Measurements from ENCODE around the gene PTPRC. TPM values are rescaled to one million over a fixed set of nuclear protein-coding genes. Genes with fewer than 3 reads are reported as not detected.
"Not testable (repeated sequence)": the region's sequence is repeated elsewhere in the genome, so short reads cannot be mapped to it uniquely, and the experiment has no call there.

The PTPRC gene
- total and polyA plus RNA-seq, 4 experiments from 2014 or later = 915 to 1,019 (median 980) TPM

DNA sequence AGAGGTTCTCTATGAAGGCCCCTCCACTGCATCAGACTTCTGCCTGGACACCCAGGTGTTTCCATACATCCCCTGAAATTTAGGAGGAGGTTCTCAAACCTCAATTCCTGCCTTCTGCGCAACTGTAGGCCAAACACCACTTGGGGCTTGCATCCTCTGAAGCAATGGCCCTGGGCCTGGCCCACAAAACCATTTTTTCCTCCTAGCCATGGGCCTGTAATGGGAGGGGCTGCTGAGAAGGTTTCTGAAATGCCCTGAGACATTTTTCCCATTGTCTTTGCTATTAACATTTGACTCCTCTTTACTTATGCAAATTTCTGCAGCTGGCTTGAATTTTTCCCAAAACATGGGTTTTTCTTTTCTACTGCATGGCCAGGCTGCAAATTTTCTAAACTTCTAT is 37.9 kb upstream of the PTPRC start:
- Histone ChIP-seq H3K4me3 (ENCODE audit: low read length in 2 of 2) (no peak overlapping the region), H3K9me3 (ENCODE audit: control insufficient read depth in 1 of 2, low read length in 2 of 2) (peaks cover 0 to 3% of the 10 kb centered on the region in 2 donors), H3K36me3 (ENCODE audit: insufficient read depth, low read length) (no peaks in the 10 kb centered on the region), H3K4me1 (ENCODE audit: insufficient read depth, low read length) (peaks cover 61% of the 10 kb centered on the region), H3K27ac (ENCODE audit: low read depth, low read length) (no peak overlapping the region), H3K27me3 (ENCODE audit: insufficient read depth, low read length) (no peaks in the 10 kb centered on the region)
- no peak for DNase-seq
- Mint-ChIP-seq H3K4me3 (peak overlapping the region in 1 of 8 donors; percentile 21), H3K9me3 (peaks cover 0 to 11% (median 2%) of the 10 kb centered on the region in 8 donors), H3K27ac (peak overlapping the region in 1 of 7 donors; percentile 48), H3K36me3 (peaks cover 5 to 10% of the 10 kb centered on the region in 2 donors), H3K4me1 (peaks cover 51 to 84% (median 67%) of the 10 kb centered on the region in 4 donors), H3K27me3 (no peaks in the 10 kb centered on the region)
- ChIA-PET CTCF (ENCODE audit: partially characterized antibody) (interaction anchor here (2.4 kb wide), 1 partner anchor 10 kb away, joined by 6 read pairs; no protein-coding TSS in a partner anchor), POLR2A (ENCODE audit: partially characterized antibody) (interaction anchor here (3.2 kb wide), 1 partner anchor 19 kb away, joined by 29 read pairs; no protein-coding TSS in a partner anchor)
- intact Hi-C loops (cut with micrococcal nuclease) = no loop called here

DNA sequence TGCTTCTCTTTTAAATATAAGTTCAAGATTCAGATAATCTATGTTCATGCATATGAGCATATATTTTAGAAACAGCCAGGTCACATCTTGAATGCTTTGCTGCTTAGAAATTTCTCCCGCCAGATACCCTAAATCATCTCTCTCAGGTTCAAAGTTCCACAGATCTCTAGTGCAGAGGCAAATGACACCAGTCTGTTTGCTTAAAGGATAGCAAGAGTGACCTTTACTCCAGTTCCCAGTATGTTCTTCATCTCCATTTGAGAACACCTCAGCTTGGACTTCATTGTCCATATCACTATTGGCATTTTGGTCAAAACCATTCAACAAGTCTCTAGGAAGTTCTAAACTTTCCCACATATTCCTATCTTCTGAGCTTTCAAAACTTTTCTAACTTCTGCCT is 37.5 kb upstream of the PTPRC start:
- DNase-seq; H3K9me3 ChIP-seq (ENCODE audit: control insufficient read depth in 1 of 2, low read length in 2 of 2); intact Hi-C loops (cut with micrococcal nuclease); H3K27ac ChIP-seq (ENCODE audit: low read depth, low read length); H3K36me3 ChIP-seq (ENCODE audit: insufficient read depth, low read length); H3K27me3 ChIP-seq (ENCODE audit: insufficient read depth, low read length); H3K27me3 Mint-ChIP-seq; POLR2A ChIA-PET (ENCODE audit: partially characterized antibody); H3K4me3 ChIP-seq (ENCODE audit: low read length in 2 of 2): not testable (repeated sequence)
- Mint-ChIP-seq H3K9me3 (peaks cover 0 to 11% (median 2%) of the 10 kb centered on the region in 8 donors), H3K36me3 (peaks cover 5 to 10% of the 10 kb centered on the region in 2 donors), H3K4me3 (peak overlapping the region in 2 of 8 donors; percentile 49 to 64), H3K27ac (peak overlapping the region in 1 of 7 donors; percentile 48), H3K4me1 (peaks cover 53 to 85% (median 69%) of the 10 kb centered on the region in 4 donors)
- peaks cover 63% of the 10 kb centered on the region for H3K4me1 ChIP-seq (ENCODE audit: insufficient read depth, low read length)
- CTCF ChIA-PET (ENCODE audit: partially characterized antibody) = interaction anchor here (2.4 kb wide), 1 partner anchor 9 kb away, joined by 6 read pairs; no protein-coding TSS in a partner anchor

DNA sequence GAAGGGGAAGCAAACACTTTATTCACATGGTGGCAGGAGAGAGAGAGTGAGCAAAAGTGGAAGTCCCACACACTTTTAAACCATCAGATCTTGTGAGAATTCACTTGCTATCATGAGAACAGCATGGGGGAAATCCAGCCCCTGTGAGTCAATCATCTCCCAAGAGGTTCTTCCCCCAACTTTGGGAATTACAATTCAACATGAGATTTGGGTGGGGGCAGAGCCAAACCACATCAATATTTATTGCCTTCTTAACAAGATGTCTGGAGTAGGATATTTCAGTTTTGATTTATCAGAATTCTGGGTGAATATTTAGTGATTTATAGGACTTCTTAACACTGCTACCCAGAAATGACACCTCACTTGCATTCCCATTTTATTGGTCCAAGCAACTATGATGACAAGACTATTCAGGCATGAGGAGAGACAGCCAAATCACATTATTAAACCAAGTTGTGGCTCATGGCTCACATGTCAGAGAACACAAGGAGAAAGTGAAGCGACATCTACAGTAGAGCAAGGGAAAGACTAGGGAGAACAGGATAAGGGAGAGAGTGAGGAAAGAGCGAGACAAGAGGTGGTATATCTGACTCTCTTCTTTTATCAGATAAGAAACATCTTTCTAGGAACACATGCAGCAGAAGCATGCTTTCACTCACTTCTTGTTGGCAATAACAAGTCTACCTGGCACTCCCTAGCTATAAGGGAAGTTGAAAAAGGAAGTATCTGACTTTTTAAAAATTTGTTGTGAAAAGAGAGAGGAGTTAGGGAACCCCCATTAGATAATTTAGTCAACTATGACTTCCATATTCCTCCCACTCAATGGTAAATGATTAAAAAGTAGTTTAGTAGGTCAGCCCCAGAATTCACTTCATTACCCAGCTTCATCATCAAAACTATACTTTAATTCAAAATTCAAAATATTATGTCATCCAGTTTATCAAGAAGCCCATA is 36.6 kb upstream of the PTPRC start:
- peaks cover 54 to 87% (median 71%) of the 10 kb centered on the region in 4 donors for H3K4me1 Mint-ChIP-seq
- Histone ChIP-seq H3K27ac (ENCODE audit: low read depth, low read length) (no peak overlapping the region), H3K36me3 (ENCODE audit: insufficient read depth, low read length) (no peaks in the 10 kb centered on the region), H3K4me3 (ENCODE audit: low read length in 2 of 2) (no peak overlapping the region), H3K27me3 (ENCODE audit: insufficient read depth, low read length) (no peaks in the 10 kb centered on the region), H3K4me1 (ENCODE audit: insufficient read depth, low read length) (peaks cover 66% of the 10 kb centered on the region), H3K9me3 (ENCODE audit: control insufficient read depth in 1 of 2, low read length in 2 of 2) (peaks cover 0 to 3% of the 10 kb centered on the region in 2 donors)
- peaks cover 5 to 10% of the 10 kb centered on the region in 2 donors for H3K36me3 Mint-ChIP-seq
- peak overlapping the region in 5 of 8 donors; percentile 18 to 73 (median 21) for H3K4me3 Mint-ChIP-seq
- POLR2A ChIA-PET (ENCODE audit: partially characterized antibody) = interaction anchor here (0.6 to 2.9 kb wide), 4 partner anchors 9 to 32 kb away, joined by 3 to 14 read pairs (median 4); no protein-coding TSS in a partner anchor
- peak in 1 of 5 donors; percentile 30 for DNase-seq
- H3K27me3 Mint-ChIP-seq = no peaks in the 10 kb centered on the region
- CTCF ChIA-PET (ENCODE audit: partially characterized antibody) = interaction anchor here (0.8 kb wide), 1 partner anchor 8 kb away, joined by 3 read pairs; no protein-coding TSS in a partner anchor
- peaks cover 0 to 11% (median 2%) of the 10 kb centered on the region in 8 donors for H3K9me3 Mint-ChIP-seq
- intact Hi-C loops (cut with micrococcal nuclease) = no loop called here
- peak overlapping the region in 2 of 7 donors; percentile 64 to 72 for H3K27ac Mint-ChIP-seq

DNA sequence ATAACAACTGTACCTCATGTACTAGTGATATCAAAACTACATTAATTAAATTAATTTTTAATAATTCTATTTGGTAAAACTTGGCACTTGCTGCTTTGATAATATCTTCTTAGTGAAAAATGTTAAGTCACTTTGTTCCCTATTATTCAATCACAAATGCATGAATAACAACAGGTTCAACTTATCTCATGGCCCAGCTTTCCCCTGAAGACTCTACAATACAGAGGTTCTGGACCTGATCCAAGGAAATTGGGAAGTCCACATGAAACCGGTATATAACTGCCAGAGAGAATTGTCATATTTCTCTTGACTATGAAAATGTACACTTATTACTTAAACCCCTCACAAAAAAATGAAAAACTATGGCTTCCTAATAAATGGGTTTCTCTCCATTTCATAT is 33.9 kb upstream of the PTPRC start:
- DNase-seq = no peak
- H3K9me3 ChIP-seq (ENCODE audit: control insufficient read depth in 1 of 2, low read length in 2 of 2) = peaks cover 0 to 3% of the 10 kb centered on the region in 2 donors
- peaks cover 56% of the 10 kb centered on the region for H3K4me1 ChIP-seq (ENCODE audit: insufficient read depth, low read length)
- no peak overlapping the region for H3K27ac Mint-ChIP-seq
- ChIA-PET POLR2A (ENCODE audit: partially characterized antibody) (interaction anchor here (2.9 kb wide), 1 partner anchor 16 kb away, joined by 14 read pairs; no protein-coding TSS in a partner anchor), CTCF (ENCODE audit: partially characterized antibody) (no interaction called here)
- H3K36me3 ChIP-seq (ENCODE audit: insufficient read depth, low read length) = no peaks in the 10 kb centered on the region
- H3K36me3 Mint-ChIP-seq = peaks cover 5 to 11% of the 10 kb centered on the region in 2 donors
- H3K27ac ChIP-seq (ENCODE audit: low read depth, low read length) = no peak overlapping the region
- no peaks in the 10 kb centered on the region for H3K27me3 Mint-ChIP-seq
- intact Hi-C loops (cut with micrococcal nuclease) = no loop called here
- H3K4me3 Mint-ChIP-seq = peak overlapping the region in 1 of 8 donors; percentile 20
- H3K9me3 Mint-ChIP-seq = peaks cover 0 to 11% (median 3%) of the 10 kb centered on the region in 8 donors
- H3K4me3 ChIP-seq (ENCODE audit: low read length in 2 of 2) = no peak overlapping the region
- peaks cover 44 to 70% (median 55%) of the 10 kb centered on the region in 4 donors for H3K4me1 Mint-ChIP-seq
- no peaks in the 10 kb centered on the region for H3K27me3 ChIP-seq (ENCODE audit: insufficient read depth, low read length)

DNA sequence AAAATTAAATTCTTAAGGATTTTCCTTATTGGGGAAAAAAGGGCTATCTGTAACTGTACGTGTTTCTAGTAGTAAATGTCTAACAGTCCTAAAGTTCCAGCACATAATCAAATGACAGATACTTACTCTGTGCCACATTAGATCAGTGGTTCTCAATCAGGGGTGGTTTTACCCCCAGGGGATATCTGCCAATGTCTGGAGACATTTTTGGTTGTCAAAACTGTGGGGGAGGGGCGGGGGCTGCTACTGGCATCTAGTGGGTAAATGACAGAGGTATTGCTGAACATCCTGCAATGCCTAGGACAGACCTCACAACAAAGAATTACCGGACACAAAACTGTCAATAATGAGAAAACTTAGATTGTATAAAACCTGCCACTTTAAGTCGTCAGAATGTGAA is 33.4 kb upstream of the PTPRC start:
- H3K36me3 ChIP-seq (ENCODE audit: insufficient read depth, low read length) = no peaks in the 10 kb centered on the region
- no peaks in the 10 kb centered on the region for H3K27me3 ChIP-seq (ENCODE audit: insufficient read depth, low read length)
- H3K27ac ChIP-seq (ENCODE audit: low read depth, low read length) = no peak overlapping the region
- intact Hi-C loops (cut with micrococcal nuclease) = no loop called here
- H3K4me3 ChIP-seq (ENCODE audit: low read length in 2 of 2) = no peak overlapping the region
- ChIA-PET CTCF (ENCODE audit: partially characterized antibody) (interaction anchor here (0.7 to 1.4 kb wide), 8 partner anchors 10 to 49 kb away, joined by 3 to 5 read pairs (median 3); no protein-coding TSS in a partner anchor), POLR2A (ENCODE audit: partially characterized antibody) (interaction anchor here (0.8 to 6.7 kb wide), 6 partner anchors 16 to 85 kb away, joined by 3 to 110 read pairs (median 4); partner anchors contain the start of gene PTPRC)
- peaks cover 0 to 3% of the 10 kb centered on the region in 2 donors for H3K9me3 ChIP-seq (ENCODE audit: control insufficient read depth in 1 of 2, low read length in 2 of 2)
- Mint-ChIP-seq H3K9me3 (peaks cover 0 to 7% (median 3%) of the 10 kb centered on the region in 8 donors), H3K4me3 (peak overlapping the region in 1 of 8 donors; percentile 20), H3K27ac (peak overlapping the region in 1 of 7 donors; percentile 3), H3K4me1 (peaks cover 42 to 66% (median 53%) of the 10 kb centered on the region in 4 donors), H3K27me3 (no peaks in the 10 kb centered on the region), H3K36me3 (peaks cover 5 to 8% of the 10 kb centered on the region in 2 donors)
- DNase-seq = no peak
- H3K4me1 ChIP-seq (ENCODE audit: insufficient read depth, low read length) = peaks cover 59% of the 10 kb centered on the region

DNA sequence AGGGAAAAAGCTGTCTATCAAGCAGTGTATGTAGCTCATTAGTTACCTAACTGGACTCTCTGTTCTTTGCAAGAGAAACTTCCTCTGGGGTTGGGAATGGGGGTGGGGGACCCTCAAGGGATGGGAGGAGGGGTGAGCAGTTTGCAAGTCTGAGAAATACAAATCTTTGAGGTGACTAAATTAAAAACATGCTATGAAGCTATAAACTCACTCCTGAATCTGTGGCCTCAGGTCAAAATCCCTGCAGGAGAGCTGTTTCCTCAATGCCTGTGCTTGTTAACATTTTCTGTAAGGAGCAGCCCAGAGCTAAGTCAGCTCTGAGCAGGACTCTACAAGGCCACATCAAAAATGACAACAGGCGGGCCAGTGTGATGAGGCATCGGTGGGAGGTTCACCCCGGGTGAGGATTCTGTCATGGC is 32.8 kb upstream of the PTPRC start:
- Mint-ChIP-seq H3K9me3 (peaks cover 0 to 6% (median 3%) of the 10 kb centered on the region in 8 donors), H3K27me3 (no peaks in the 10 kb centered on the region), H3K27ac (peak overlapping the region in 3 of 7 donors; percentile 43 to 77 (median 56)), H3K4me3 (peak overlapping the region in 2 of 8 donors; percentile 21 to 51), H3K36me3 (peaks cover 4 to 6% of the 10 kb centered on the region in 2 donors), H3K4me1 (peaks cover 45 to 66% (median 56%) of the 10 kb centered on the region in 4 donors)
- no peak for DNase-seq
- no peaks in the 10 kb centered on the region for H3K27me3 ChIP-seq (ENCODE audit: insufficient read depth, low read length)
- H3K36me3 ChIP-seq (ENCODE audit: insufficient read depth, low read length) = no peaks in the 10 kb centered on the region
- H3K4me1 ChIP-seq (ENCODE audit: insufficient read depth, low read length) = peaks cover 66% of the 10 kb centered on the region
- no peaks in the 10 kb centered on the region for H3K9me3 ChIP-seq (ENCODE audit: control insufficient read depth in 1 of 2, low read length in 2 of 2)
- intact Hi-C loops (cut with micrococcal nuclease) = no loop called here
- POLR2A ChIA-PET (ENCODE audit: partially characterized antibody) = interaction anchor here (0.8 to 7.6 kb wide), 9 partner anchors 7 to 87 kb away, joined by 3 to 110 read pairs (median 4); partner anchors contain the start of gene PTPRC
- CTCF ChIA-PET (ENCODE audit: partially characterized antibody) = interaction anchor here (0.7 to 1.8 kb wide), 9 partner anchors 8 to 49 kb away, joined by 3 to 5 read pairs (median 3); no protein-coding TSS in a partner anchor
- H3K4me3 ChIP-seq (ENCODE audit: low read length in 2 of 2) = no peak overlapping the region
- H3K27ac ChIP-seq (ENCODE audit: low read depth, low read length) = no peak overlapping the region

Data from CD4-positive, alpha-beta memory T cell (primary cell).